Choroid plexus epithelial cell (primary cell): ENCODE data around the gene CPSF4L.

Experiments used
- DNase-seq: peaks from one replicate; pipeline ENCODE4 v3.0.0-alpha.2; 2010; ENCODE audit warnings: low read depth
- H3K4me3 ChIP-seq: 2 replicates; pipeline ENCODE4 v1.5.1; 2011; ENCODE audit warnings: low read depth, mild to moderate bottlenecking, control low read depth, low read length, moderate library complexity
- CTCF ChIP-seq: conservative IDR thresholded peaks from 2 replicates; pipeline ENCODE4 v1.5.1; 2011; ENCODE audit warnings: low read depth, mild to moderate bottlenecking, control low read depth, inconsistent platforms, low read length, moderate library complexity

The CPSF4L gene

GRCh38 chr17:73305845-73306836, 44.5 kb upstream of the CPSF4L start:
- no peak for DNase-seq
- H3K4me3 ChIP-seq: no peak overlapping the region
- no peak for TF ChIP-seq CTCF

GRCh38 chr17:73304971-73305812, 43.5 kb upstream of the CPSF4L start:
- H3K4me3 ChIP-seq: peak overlapping the region; percentile 40
- peak; percentile 87 for DNase-seq
- peak; percentile 45 for TF ChIP-seq CTCF

GRCh38 chr17:73304438-73304837, 42.8 kb upstream of the CPSF4L start:
- H3K4me3 ChIP-seq: no peak overlapping the region
- TF ChIP-seq CTCF: no peak
- no peak for DNase-seq

- DNase-seq: no peak
- TF ChIP-seq CTCF: no peak
- H3K4me3 ChIP-seq: no peak overlapping the region
Measured at GRCh38 chr17:73302189-73302588, 40.5 kb upstream of the CPSF4L start.

- no peak for DNase-seq
- TF ChIP-seq CTCF: no peak
Measured at GRCh38 chr17:73301369-73301768, 39.7 kb upstream of the CPSF4L start.

GRCh38 chr17:73300392-73300791, 38.7 kb upstream of the CPSF4L start:
- no peak overlapping the region for H3K4me3 ChIP-seq
- no peak for TF ChIP-seq CTCF
- no peak for DNase-seq

More at GRCh38 chr17:73301369-73301768, 39.7 kb upstream of the CPSF4L start:
- H3K4me3 ChIP-seq: no peak overlapping the region
